Mesodermal cell (in vitro differentiated cells): ENCODE data around the gene TBC1D22A.

Source experiments
- H3K27ac ChIP-seq: 2 replicates; pipeline ENCODE4 v1.7.0; 2013; ENCODE audit warnings: mild to moderate bottlenecking, low read depth, low read length, moderate library complexity; ENCODE audit not compliant: severe bottlenecking
- H3K36me3 ChIP-seq: 2 replicates; pipeline ENCODE4 v1.7.1; 2013; ENCODE audit warnings: mild to moderate bottlenecking, low read length, moderate library complexity; ENCODE audit not compliant: control insufficient read depth, insufficient read depth
- H3K4me1 ChIP-seq: one replicate; pipeline ENCODE4 v1.7.1; 2013; ENCODE audit warnings: mild to moderate bottlenecking, low read length; ENCODE audit not compliant: insufficient read depth, control insufficient read depth, poor library complexity, severe bottlenecking
- H3K4me3 ChIP-seq: 2 replicates; pipeline ENCODE4 v1.7.0; 2013; ENCODE audit warnings: low read length, control low read depth, mild to moderate bottlenecking; ENCODE audit not compliant: insufficient read depth, poor library complexity, severe bottlenecking; ENCODE audit errors: extremely low read depth
- H3K9me3 ChIP-seq: 2 replicates; pipeline ENCODE4 v1.7.1; 2013; ENCODE audit warnings: mild to moderate bottlenecking, low read length, moderate library complexity; ENCODE audit not compliant: control insufficient read depth
- WGBS, 2 experiments: methylation state at CpG; one replicate each; pipeline ENCODE4 v1.1.5; 2013; ENCODE audit warnings: missing lambda C conversion rate in 2 of 2; ENCODE audit not compliant: insufficient coverage in 2 of 2; 5-methylcytosine and 5-hydroxymethylcytosine counted together

The TBC1D22A gene

DNA sequence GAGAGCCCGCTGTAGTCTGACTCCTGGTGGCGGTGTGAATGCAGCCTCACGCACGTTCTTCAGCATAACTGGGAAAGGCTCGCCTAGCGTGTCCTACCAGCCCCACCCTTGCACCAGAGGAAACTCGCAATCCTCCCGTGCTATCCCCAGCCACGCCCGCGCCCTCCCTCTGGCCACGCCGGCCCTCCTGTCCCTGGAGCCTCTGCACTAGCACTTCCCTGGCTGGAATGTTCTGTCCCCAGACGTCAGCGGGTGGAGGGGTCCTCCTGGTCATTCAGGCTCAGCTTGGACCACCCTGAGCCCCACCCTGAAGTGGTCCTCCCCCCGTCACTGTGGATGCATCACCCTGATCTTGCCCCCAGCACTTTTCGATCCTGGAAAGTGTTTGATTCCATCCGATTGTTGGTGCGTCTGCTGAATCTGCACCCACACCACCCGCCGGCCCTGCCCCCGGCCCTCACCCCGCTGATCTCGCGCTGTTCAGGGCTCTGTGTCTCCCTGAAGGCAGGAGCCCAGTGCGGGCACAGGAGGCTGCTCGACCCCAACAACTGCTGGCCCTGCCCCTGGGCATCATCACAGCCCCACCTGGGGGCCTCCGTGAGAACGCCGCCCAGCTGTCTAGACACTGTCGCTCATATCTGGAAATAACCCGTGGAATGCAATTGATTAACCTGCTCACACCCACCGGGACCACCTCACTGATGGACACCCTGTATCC, 437.0 kb downstream of the TBC1D22A start:
- Histone ChIP-seq H3K36me3 (no peaks in the 10 kb centered on the region), H3K27ac (no peak overlapping the region), H3K4me1 (no peaks in the 10 kb centered on the region), H3K4me3 (no peak overlapping the region), H3K9me3 (peaks cover under 1% of the 10 kb centered on the region)
- WGBS, 2 experiments: 88 to 89% methylated on average over 29 to 33 of the region's 33 CpGs

GRCh38 chr22:47199979-47200272, 437.5 kb downstream of the TBC1D22A start:
- Histone ChIP-seq H3K4me3 (no peak overlapping the region), H3K9me3 (peaks cover 4% of the 10 kb centered on the region), H3K36me3 (no peaks in the 10 kb centered on the region), H3K27ac (no peak overlapping the region), H3K4me1 (no peaks in the 10 kb centered on the region)
- WGBS, 2 experiments: 90 to 91% methylated on average over 7 to 10 of the region's 10 CpGs

DNA sequence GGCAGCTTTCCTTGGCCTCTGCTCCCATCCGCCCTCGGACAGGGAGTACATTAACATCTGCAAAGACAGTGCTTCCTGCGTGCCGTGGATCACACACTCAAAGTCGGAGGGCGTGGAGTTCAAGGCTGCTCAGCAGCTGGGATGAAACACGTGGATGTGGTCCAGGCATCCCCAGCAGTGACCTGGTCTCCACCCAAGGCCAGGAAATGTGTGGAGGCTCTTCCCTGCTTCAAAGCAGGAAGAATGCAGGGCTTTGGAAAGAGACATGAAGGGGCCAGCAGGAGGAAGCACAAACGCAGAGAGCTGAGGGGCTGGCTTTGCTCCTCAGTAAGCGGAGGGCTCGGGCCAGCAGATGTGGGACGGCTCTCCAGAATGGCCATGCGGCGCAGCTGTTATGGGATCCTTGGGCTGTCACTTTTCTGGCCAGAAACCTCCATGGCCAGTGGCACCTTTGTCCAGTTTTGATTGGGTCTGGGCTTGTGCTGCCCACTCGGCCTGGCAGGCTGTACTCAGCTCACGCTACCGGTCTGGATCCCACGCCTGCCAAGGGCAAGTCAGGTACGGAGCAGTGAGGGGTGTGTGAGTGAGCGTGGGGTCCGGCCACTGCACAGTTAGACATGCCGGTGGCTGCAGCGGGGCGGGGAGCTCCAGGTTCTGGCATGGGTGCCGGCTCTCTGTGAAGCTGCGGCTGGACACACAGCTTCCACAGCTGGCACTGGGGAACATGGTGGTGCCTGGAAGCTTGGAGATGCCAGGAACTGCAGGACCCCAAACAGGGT, 438.0 kb downstream of the TBC1D22A start:
- H3K9me3 ChIP-seq: peaks cover 4% of the 10 kb centered on the region

DNA sequence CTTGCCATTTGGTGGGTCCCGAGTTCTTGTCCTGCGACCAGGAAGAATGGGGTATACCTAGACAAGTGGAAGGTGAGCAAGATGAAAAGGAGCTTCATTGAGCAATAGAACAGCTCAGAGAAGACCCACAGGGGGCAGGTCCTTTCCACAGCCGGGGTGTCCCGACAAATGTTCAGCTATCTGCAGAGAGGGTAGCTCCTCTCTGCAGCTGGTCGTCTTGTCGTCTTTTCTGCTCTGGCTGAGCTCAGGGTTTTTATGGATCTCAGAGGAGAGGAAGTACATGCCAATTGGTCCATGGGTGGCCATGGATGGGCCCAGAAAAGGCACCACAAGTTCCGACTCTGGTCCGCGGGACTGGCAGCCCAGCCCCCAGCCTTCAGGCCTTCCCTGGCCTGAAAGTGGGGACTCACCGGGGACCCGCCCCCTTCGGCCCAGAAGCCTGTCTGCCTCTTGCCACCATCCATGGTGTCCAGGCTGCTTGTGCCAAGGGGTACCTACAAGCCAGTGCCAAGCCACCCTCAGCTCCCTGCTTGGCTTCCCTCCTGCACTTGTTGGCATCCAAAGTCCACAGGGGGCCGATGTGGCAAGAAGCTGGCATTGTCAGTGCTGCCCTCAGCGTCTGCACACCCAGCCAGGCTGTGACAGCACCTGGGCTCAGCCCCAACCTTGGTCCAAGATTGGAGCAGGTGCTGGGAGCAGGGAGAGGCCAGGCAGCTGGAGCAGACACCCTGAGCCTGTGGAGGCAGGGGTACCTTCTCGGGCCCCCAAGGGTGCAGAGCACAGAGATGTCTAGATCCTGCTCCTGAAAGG, 438.9 kb downstream of the TBC1D22A start:
- H3K36me3 ChIP-seq: no peaks in the 10 kb centered on the region
- 91 to 93% methylated on average over 15 of the region's 15 CpGs for WGBS, 2 experiments
- H3K27ac ChIP-seq: no peak overlapping the region
- H3K4me1 ChIP-seq: no peaks in the 10 kb centered on the region
- no peak overlapping the region for H3K4me3 ChIP-seq
- peaks cover 11% of the 10 kb centered on the region for H3K9me3 ChIP-seq

More for the DNA sequence above, 438.0 kb downstream of the TBC1D22A start:
- H3K27ac ChIP-seq: no peak overlapping the region
- H3K4me3 ChIP-seq: no peak overlapping the region
- 84 to 89% methylated on average over 21 to 25 of the region's 25 CpGs for WGBS, 2 experiments
- no peaks in the 10 kb centered on the region for H3K36me3 ChIP-seq
- H3K4me1 ChIP-seq: no peaks in the 10 kb centered on the region

- 92 to 93% methylated on average over 22 to 27 of the region's 27 CpGs for WGBS, 2 experiments
- Histone ChIP-seq H3K36me3 (no peaks in the 10 kb centered on the region), H3K27ac (no peak overlapping the region), H3K4me3 (no peak overlapping the region), H3K9me3 (peaks cover 11% of the 10 kb centered on the region), H3K4me1 (no peaks in the 10 kb centered on the region)
Observed at GRCh38 chr22:47201996-47202818, 439.8 kb downstream of the TBC1D22A start.

DNA sequence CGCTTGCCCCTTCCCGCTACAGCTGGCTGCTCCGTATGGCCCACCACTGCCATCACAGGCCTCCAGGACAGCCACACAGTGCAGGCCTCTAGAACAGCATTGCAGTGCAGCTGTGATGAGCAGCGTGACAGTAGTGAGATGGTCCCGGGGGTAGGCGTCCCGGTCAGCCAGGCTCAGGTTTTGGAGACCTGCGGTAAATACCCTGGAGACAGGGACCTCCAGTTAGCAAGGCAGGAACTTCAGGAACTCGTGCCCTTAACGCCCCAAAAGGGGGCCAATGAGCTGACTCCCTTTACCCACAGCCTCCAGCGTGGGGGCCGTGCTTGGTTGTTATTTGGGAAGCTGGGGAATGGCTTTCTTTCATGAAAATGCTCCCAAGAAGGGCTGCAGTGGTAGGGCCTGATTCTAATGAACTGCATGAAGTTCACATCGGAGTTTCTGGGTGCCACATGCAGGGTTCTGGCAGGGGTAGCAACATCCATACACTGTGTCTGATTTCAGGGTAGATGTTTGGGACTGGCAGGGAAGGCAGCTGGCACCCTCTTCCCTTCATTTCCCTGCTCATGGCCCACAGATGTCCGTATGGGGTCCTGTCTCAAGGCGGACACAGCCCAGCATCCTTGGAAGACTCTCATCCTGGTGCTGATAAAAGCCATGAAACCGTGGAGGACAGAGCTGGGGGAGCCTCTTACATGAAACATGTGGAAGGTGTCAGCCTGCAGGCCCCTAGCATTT, 440.5 kb downstream of the TBC1D22A start:
- peaks cover 14% of the 10 kb centered on the region for H3K9me3 ChIP-seq
- no peak overlapping the region for H3K27ac ChIP-seq
- 81 to 84% methylated on average over 12 of the region's 16 CpGs for WGBS, 2 experiments
- no peaks in the 10 kb centered on the region for H3K36me3 ChIP-seq
- no peak overlapping the region for H3K4me3 ChIP-seq
- H3K4me1 ChIP-seq: no peaks in the 10 kb centered on the region

- Histone ChIP-seq H3K9me3 (peaks cover 18% of the 10 kb centered on the region), H3K27ac (no peak overlapping the region), H3K36me3 (no peaks in the 10 kb centered on the region), H3K4me1 (no peaks in the 10 kb centered on the region), H3K4me3 (no peak overlapping the region)
- whole genome bisulfite sequencing, 2 experiments: 78 to 87% methylated on average over 10 of the region's 10 CpGs
Observed at GRCh38 chr22:47203554-47203991, 441.1 kb downstream of the TBC1D22A start.

GRCh38 chr22:47204002-47204979, 441.8 kb downstream of the TBC1D22A start:
- 79 to 84% methylated on average over 27 to 28 of the region's 28 CpGs for WGBS, 2 experiments
- no peaks in the 10 kb centered on the region for H3K4me1 ChIP-seq
- no peak overlapping the region for H3K4me3 ChIP-seq
- H3K9me3 ChIP-seq: peaks cover 18% of the 10 kb centered on the region
- H3K36me3 ChIP-seq: no peaks in the 10 kb centered on the region
- H3K27ac ChIP-seq: no peak overlapping the region

DNA sequence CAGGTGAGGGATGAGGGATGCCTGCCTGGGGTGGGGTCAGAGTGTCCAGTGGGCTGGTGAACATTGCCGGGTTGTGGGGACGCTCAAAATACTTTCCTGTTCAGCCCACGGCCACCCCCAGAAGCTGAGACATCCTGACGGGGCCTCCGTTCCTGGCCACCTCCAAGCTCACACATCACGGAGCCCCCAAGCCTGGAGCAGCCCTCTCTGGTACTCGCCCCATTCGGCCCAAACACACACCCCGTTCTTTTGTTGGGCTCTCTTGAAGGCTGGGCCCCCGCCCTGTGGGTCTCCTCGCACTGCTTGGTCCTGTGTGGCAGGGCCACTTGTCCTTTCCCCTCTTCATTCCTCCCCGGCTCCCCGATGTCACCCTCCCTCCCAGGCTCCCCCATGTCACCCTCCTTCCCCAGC, 442.6 kb downstream of the TBC1D22A start:
- no peaks in the 10 kb centered on the region for H3K36me3 ChIP-seq
- no peak overlapping the region for H3K4me3 ChIP-seq
- H3K9me3 ChIP-seq: peaks cover 21% of the 10 kb centered on the region

More for the DNA sequence above, 442.6 kb downstream of the TBC1D22A start:
- 81% methylated on average over 13 of the region's 13 CpGs for WGBS, 2 experiments
- Histone ChIP-seq H3K27ac (no peak overlapping the region), H3K4me1 (no peaks in the 10 kb centered on the region)
